ENCODE measurements around the gene MAGI1. TPM values are rescaled to one million over a fixed set of nuclear protein-coding genes. Genes with fewer than 3 reads are reported as not detected.

Gene MAGI1
- total and polyA plus RNA-seq, 5 donors: 15.8 to 38.3 (median 32.8) TPM

DNA sequence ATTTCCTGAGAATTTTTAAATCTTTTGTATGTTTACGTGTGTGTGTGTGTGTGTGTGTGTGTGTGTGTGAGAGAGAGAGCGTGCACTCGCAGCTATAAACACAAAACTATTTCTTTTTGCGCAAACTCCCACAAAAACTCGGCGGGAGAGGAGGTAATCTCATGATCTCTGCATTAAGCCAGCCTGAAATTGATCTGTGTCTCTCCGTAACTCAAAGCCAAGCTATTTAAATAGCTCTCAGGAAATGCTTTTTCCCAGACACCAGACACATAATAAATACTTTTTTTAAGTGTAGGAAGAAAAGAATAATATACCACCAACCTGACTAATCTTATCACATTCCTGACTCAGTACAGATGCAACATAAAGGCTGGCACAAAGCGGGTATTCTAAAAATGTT is 226.8 kb downstream of the MAGI1 start:
- Histone ChIP-seq H3K4me1 (ENCODE audit: control insufficient read depth, insufficient read depth, low read length) (peaks cover 7% of the 10 kb centered on the region), H3K27me3 (ENCODE audit: control insufficient read depth, insufficient read depth) (no peaks in the 10 kb centered on the region), H3K9me3 (ENCODE audit: control insufficient read depth, low read length) (no peaks in the 10 kb centered on the region), H3K27ac (ENCODE audit: low read length) (no peak overlapping the region), H3K4me3 (ENCODE audit: low read length) (no peak overlapping the region)
- DNase-seq (no peak), ATAC-seq (no peak)
- 66% methylated on average over 8 of the region's 8 CpGs for WGBS
- intact Hi-C loops (cut with DNase I): no loop called here

DNA sequence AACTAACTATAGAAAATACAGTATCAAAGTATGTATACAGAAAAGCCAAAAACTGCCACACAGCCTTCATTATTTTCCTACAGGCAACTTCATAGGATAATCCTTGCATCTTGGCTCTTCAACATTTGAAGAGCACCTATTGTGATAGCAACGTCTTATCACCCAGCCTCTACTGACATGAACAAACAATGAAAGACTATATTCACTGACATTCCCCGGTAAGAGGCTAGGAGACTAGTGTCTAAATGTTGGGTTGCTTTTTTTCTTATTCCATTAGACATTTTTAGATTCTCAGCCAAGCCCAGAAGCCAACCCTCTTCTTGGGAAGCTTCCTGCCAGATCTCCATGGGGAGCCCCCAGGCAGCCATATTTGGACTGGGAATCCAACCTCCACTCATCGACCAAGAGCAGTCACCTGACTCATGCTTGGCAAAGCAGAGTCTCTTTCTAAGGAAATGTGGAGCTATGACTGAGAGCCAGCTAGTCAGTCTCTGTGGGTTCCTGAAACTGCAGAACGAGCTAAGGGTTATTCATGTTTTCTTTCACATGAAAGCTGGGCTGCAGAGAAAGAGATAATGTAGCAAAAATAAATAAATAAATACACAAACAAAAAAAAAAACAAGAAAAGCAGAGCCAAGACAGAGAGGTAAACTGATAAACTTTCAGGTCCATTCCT is 227.5 kb downstream of the MAGI1 start:
- no peaks in the 10 kb centered on the region for H3K27me3 ChIP-seq (ENCODE audit: control insufficient read depth, insufficient read depth)
- ATAC-seq (peak; percentile 74 to 92), DNase-seq (peak; percentile 47 to 73 (median 71))
- H3K9me3 ChIP-seq (ENCODE audit: control insufficient read depth, low read length): no peaks in the 10 kb centered on the region
- peaks cover 7% of the 10 kb centered on the region for H3K4me1 ChIP-seq (ENCODE audit: control insufficient read depth, insufficient read depth, low read length)
- intact Hi-C loops (cut with DNase I): no loop called here
- H3K4me3 ChIP-seq (ENCODE audit: low read length): no peak overlapping the region
- no peak overlapping the region for H3K27ac ChIP-seq (ENCODE audit: low read length)
- 27% methylated on average over 4 of the region's 4 CpGs for WGBS

DNA sequence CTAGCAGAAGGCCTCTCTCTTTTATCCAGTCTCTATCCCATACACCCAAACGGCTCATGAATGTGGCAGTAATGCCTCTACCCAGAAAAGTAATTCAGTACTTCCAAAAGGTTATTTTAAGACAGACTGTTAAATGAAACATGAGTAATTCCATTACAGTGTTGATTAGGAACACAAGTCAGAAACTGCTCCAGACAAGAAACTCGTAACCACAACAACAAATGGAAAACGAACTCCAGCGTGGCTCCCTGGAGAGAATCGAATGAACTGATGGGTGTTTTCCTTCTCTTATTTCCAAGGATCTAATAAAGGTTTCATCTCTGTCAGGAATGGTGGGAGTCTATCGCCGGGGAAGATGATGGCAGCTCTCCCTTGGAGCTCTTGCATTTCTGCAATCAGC is 228.4 kb downstream of the MAGI1 start:
- peaks cover 7% of the 10 kb centered on the region for H3K4me1 ChIP-seq (ENCODE audit: control insufficient read depth, insufficient read depth, low read length)
- intact Hi-C loops (cut with DNase I): no loop called here
- H3K9me3 ChIP-seq (ENCODE audit: control insufficient read depth, low read length): no peaks in the 10 kb centered on the region
- WGBS: 63% methylated on average over 7 of the region's 7 CpGs
- DNase-seq (no peak), ATAC-seq (no peak)
- no peak overlapping the region for H3K4me3 ChIP-seq (ENCODE audit: low read length)
- no peaks in the 10 kb centered on the region for H3K27me3 ChIP-seq (ENCODE audit: control insufficient read depth, insufficient read depth)
- no peak overlapping the region for H3K27ac ChIP-seq (ENCODE audit: low read length)

DNA sequence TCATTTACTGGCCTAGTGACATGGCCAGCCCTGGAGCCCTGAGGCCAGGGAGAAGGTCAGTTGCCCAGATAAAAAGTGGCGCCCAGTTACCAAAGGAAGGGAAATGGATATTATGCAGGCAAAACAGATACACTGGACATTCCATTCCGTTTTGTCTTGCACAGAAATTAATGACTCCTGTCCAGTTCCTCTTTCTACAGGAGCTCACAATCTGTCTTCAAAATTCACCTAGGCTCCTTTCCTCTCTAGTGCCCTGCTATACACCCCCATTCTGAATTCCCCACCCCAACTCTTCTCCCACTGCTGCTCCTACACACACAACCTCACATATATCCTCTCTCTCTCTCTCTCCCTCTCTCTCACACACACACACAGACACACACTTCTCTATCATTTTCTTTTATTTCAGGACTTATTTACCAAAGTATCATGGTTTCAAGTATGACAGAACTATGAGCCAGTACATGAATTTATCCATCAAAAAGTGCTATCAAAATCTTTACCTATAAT is 229.0 kb downstream of the MAGI1 start:
- peaks cover 7% of the 10 kb centered on the region for H3K4me1 ChIP-seq (ENCODE audit: control insufficient read depth, insufficient read depth, low read length)
- no peak overlapping the region for H3K4me3 ChIP-seq (ENCODE audit: low read length)
- no peak overlapping the region for H3K27ac ChIP-seq (ENCODE audit: low read length)
- WGBS: 82% methylated on average over 2 of the region's 2 CpGs
- DNase-seq (no peak), ATAC-seq (no peak)
- H3K9me3 ChIP-seq (ENCODE audit: control insufficient read depth, low read length): no peaks in the 10 kb centered on the region
- intact Hi-C loops (cut with DNase I): loop anchor here in 1 of 4 donors (10.0 kb wide), 1 partner anchor 225 kb away; the partner anchor contains the start of gene MAGI1
- no peaks in the 10 kb centered on the region for H3K27me3 ChIP-seq (ENCODE audit: control insufficient read depth, insufficient read depth)

DNA sequence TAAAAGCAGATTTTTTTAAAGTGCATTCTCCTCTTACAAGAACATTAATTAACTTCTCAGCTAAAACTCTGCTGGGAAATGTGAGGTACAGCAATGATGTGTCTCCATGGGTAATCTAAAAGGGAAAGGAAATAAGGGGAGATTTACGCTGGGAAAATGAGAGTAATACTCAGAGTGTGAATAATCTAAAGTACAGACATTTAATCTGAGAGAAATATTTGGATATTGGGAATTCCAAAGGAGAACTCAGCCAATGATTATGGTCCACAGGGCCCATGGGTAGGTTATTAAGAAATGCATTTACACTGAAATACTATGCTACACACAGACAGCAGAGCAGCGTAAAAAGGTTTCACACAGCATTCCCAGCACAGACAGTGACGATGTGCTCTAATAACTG is 229.9 kb downstream of the MAGI1 start:
- no peak overlapping the region for H3K4me3 ChIP-seq (ENCODE audit: low read length)
- ATAC-seq (no peak), DNase-seq (no peak)
- H3K27me3 ChIP-seq (ENCODE audit: control insufficient read depth, insufficient read depth): no peaks in the 10 kb centered on the region
- WGBS: 80% methylated on average over 3 of the region's 3 CpGs
- H3K9me3 ChIP-seq (ENCODE audit: control insufficient read depth, low read length): no peaks in the 10 kb centered on the region
- intact Hi-C loops (cut with DNase I): loop anchor here in 1 of 4 donors (10.0 kb wide), 1 partner anchor 226 kb away; the partner anchor contains the start of gene MAGI1
- no peak overlapping the region for H3K27ac ChIP-seq (ENCODE audit: low read length)
- H3K4me1 ChIP-seq (ENCODE audit: control insufficient read depth, insufficient read depth, low read length): peaks cover 7% of the 10 kb centered on the region

DNA sequence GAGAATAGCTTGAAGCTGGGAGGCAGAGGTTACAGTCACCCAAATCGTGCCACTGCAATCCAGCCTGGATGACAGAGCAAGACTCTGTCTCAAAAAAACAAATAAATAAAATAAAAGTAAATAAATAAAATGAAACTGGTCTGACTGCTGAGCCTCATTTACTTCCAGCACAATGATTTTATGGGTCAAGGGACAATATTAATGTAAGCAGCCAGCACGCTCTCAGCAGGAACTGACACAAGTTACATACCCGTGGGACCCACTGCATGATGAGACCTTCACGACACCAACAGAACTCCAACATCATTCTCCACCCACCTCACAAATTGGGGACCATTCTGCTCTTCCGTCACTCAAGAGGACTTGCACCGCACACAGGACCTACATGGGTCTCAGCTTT is 230.3 kb downstream of the MAGI1 start:
- intact Hi-C loops (cut with DNase I): loop anchor here in 1 of 4 donors (10.0 kb wide), 1 partner anchor 226 kb away; the partner anchor contains the start of gene MAGI1
- H3K4me3 ChIP-seq (ENCODE audit: low read length): no peak overlapping the region
- 83% methylated on average over 6 of the region's 6 CpGs for WGBS
- no peak overlapping the region for H3K27ac ChIP-seq (ENCODE audit: low read length)
- H3K9me3 ChIP-seq (ENCODE audit: control insufficient read depth, low read length): no peaks in the 10 kb centered on the region
- ATAC-seq (no peak), DNase-seq (no peak)
- H3K27me3 ChIP-seq (ENCODE audit: control insufficient read depth, insufficient read depth): no peaks in the 10 kb centered on the region
- H3K4me1 ChIP-seq (ENCODE audit: control insufficient read depth, insufficient read depth, low read length): peaks cover 7% of the 10 kb centered on the region

DNA sequence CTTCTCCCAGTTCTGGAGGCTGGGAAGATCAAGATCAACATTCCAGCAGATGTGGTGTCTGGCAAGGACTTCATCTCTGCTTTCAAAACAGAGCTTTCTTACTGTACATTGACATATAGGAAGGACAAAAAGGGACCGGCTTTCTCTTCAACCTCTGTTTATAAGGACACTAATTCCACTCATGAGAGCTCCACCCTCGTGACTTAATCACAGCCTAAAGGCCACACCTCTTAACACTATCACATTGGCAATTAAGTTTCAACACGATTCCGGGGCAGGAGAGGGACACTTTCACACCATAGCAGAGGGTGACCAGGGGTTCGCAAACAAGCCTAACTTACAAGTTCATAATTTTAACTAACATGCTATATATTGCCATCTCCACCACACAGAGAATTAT is 231.5 kb downstream of the MAGI1 start:
- peaks cover 7% of the 10 kb centered on the region for H3K4me1 ChIP-seq (ENCODE audit: control insufficient read depth, insufficient read depth, low read length)
- intact Hi-C loops (cut with DNase I): loop anchor here in 1 of 4 donors (10.0 kb wide), 1 partner anchor 228 kb away; the partner anchor contains the start of gene MAGI1
- no peak for DNase-seq
- no peaks in the 10 kb centered on the region for H3K9me3 ChIP-seq (ENCODE audit: control insufficient read depth, low read length)
- H3K27ac ChIP-seq (ENCODE audit: low read length): no peak overlapping the region
- 66% methylated on average over 5 of the region's 5 CpGs for WGBS
- H3K27me3 ChIP-seq (ENCODE audit: control insufficient read depth, insufficient read depth): no peaks in the 10 kb centered on the region
- peak in 1 of 2 donors; percentile 57 for ATAC-seq
- no peak overlapping the region for H3K4me3 ChIP-seq (ENCODE audit: low read length)

DNA sequence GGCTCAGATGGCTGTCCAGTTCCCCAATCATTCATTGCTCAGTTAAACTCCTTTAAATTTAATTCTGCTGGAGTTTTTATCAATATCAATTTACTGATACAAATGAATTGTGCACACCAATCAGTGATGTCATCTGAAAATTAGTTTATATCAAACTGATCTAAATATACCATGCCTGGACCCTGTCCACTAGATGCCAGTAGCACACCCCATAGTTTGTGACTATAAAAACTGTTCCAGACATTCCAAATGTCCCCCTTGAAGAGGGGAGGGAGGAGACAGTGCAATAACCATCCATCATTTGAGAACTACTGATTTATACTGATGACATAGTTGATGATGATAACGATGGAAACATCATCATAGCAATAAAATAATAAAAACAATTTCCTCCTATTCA is 232.1 kb downstream of the MAGI1 start:
- 64% methylated on average over 1 of the region's 1 CpG for WGBS
- H3K9me3 ChIP-seq (ENCODE audit: control insufficient read depth, low read length): no peaks in the 10 kb centered on the region
- ATAC-seq (no peak), DNase-seq (no peak)
- peaks cover 9% of the 10 kb centered on the region for H3K4me1 ChIP-seq (ENCODE audit: control insufficient read depth, insufficient read depth, low read length)
- H3K27me3 ChIP-seq (ENCODE audit: control insufficient read depth, insufficient read depth): no peaks in the 10 kb centered on the region
- intact Hi-C loops (cut with DNase I): loop anchor here in 1 of 4 donors (10.0 kb wide), 1 partner anchor 228 kb away; the partner anchor contains the start of gene MAGI1
- H3K4me3 ChIP-seq (ENCODE audit: low read length): no peak overlapping the region
- H3K27ac ChIP-seq (ENCODE audit: low read length): no peak overlapping the region

DNA sequence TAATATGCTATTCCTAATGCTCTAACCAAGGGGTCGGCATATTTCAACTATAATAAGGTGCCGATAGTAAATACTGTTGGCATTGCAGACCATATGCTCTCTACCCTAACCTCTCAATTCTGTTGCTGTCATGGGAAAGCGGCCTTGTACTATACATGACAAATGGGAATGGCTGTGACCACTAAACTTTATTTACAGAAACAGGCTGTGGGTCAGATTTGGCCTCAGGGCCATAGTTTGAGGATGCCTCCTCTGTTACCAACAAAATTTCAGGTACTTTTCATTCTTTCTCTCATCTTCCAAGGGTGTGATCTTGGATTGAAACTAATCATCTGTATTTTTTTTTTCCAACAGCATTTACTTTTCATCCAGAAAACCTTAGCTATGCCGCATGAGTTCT is 242.0 kb downstream of the MAGI1 start:
- whole genome bisulfite sequencing: 95% methylated on average over 4 of the region's 4 CpGs
- intact Hi-C loops (cut with DNase I): no loop called here
- Histone ChIP-seq H3K9me3 (ENCODE audit: control insufficient read depth, low read length) (no peaks in the 10 kb centered on the region), H3K27ac (ENCODE audit: low read length) (no peak overlapping the region), H3K4me3 (ENCODE audit: low read length) (no peak overlapping the region), H3K4me1 (ENCODE audit: control insufficient read depth, insufficient read depth, low read length) (peaks cover under 1% of the 10 kb centered on the region), H3K27me3 (ENCODE audit: control insufficient read depth, insufficient read depth) (no peaks in the 10 kb centered on the region)
- ATAC-seq: no peak
- no peak for DNase-seq

DNA sequence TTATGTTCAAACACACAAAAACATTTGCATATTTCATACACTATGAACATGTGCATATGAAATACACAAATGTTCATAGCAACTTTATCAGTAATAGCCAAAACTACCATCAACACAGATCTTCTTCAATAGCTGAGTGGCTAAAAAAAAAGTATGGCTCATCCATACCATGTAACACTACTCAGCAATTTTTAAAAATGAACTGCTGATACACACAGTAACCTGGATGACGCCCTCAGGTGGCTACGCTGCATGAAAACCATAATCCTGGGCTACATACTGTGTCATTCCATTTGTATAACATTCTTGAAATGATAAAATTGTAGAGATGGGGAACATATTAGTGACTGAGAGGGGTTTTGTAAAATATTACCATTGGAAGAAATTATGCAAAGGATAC is 243.6 kb downstream of the MAGI1 start:
- WGBS: over 99% methylated on average over 2 of the region's 2 CpGs
- H3K4me3 ChIP-seq (ENCODE audit: low read length): no peak overlapping the region
- DNase-seq (no peak), ATAC-seq (no peak)
- H3K27ac ChIP-seq (ENCODE audit: low read length): no peak overlapping the region
- intact Hi-C loops (cut with DNase I): no loop called here
- H3K27me3 ChIP-seq (ENCODE audit: control insufficient read depth, insufficient read depth): no peaks in the 10 kb centered on the region
- H3K9me3 ChIP-seq (ENCODE audit: control insufficient read depth, low read length): no peaks in the 10 kb centered on the region
- H3K4me1 ChIP-seq (ENCODE audit: control insufficient read depth, insufficient read depth, low read length): no peaks in the 10 kb centered on the region

DNA sequence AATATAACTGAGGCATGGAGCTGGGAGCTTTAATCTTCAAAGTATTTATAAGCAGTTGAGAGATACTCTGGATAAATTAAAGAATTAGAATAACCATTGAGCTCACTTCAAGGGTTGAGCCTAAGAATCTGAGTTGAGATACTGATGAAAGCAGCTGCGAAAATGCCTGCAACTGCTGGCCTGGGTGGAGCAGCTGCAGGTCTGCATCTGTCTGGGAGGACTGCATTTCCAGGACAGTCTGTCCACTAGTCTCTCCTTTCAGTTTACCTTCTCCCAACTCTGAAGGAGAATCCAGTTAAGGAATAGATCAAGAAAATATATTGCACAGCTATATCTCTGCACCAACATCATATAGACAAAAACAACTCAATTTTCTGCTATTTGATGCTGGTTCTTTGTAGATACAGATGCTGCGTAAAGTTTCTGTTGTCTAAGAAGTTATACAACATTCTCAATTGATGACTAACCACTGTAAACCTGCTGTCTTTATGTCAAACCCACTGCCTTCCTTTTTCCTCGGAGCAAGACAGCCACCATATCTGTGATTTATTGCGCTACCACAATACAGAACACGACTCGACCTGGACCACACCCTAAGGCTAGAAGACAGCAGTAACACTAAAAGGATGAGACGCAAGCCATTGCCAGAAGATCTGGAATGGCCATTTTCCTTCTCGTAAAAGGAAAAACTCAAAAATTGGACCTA is 245.1 kb downstream of the MAGI1 start:
- 81% methylated on average over 8 of the region's 8 CpGs for WGBS
- Histone ChIP-seq H3K27ac (ENCODE audit: low read length) (no peak overlapping the region), H3K4me3 (ENCODE audit: low read length) (no peak overlapping the region), H3K9me3 (ENCODE audit: control insufficient read depth, low read length) (no peaks in the 10 kb centered on the region), H3K4me1 (ENCODE audit: control insufficient read depth, insufficient read depth, low read length) (no peaks in the 10 kb centered on the region), H3K27me3 (ENCODE audit: control insufficient read depth, insufficient read depth) (no peaks in the 10 kb centered on the region)
- intact Hi-C loops (cut with DNase I): no loop called here
- no peak for ATAC-seq
- no peak for DNase-seq

All from right cardiac atrium (tissue), 5 donors.